Activated CD4-positive, alpha-beta T cell treated with anti-CD3 and anti-CD28 coated beads, Interleukin-2, amount 50 U/mL, for 48 hours (primary cell): ENCODE measurements around the gene RELN.
A peak's percentile ranks its signal among the peaks of the same experiment; 100 is the strongest.
"Not testable (repeated sequence)": the region's sequence is repeated elsewhere in the genome, so short reads cannot be mapped to it uniquely, and the experiment has no call there.

ENCODE experiments used
- DNase-seq, 2 experiments: peaks; one replicate each; pipeline ENCODE4 v3.0.0-alpha.2; 2020

RELN gene

DNA sequence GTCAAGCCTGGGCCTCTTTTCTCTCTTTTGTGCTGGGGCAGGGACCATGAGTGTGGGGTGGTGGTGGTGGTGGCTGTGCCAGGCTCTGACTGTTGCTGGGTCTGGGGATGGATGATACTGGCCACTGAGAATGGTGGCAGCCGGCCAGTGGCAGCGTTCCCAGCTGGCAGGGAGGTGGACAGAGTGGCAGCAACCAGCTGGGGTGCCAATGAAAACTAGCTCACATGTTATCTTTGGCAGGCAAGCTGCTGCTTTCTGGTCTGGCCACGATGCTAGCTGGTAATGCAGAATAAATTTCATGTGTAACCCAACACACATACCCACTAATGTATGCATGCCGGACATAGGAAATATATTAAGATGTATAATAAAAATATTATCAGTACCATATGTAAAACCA, 448.4 kb downstream of the RELN start:
- no peak for DNase-seq

- DNase-seq = no peak
Observed at GRCh38 chr7:103540338-103540737, 449.1 kb downstream of the RELN start.

DNA sequence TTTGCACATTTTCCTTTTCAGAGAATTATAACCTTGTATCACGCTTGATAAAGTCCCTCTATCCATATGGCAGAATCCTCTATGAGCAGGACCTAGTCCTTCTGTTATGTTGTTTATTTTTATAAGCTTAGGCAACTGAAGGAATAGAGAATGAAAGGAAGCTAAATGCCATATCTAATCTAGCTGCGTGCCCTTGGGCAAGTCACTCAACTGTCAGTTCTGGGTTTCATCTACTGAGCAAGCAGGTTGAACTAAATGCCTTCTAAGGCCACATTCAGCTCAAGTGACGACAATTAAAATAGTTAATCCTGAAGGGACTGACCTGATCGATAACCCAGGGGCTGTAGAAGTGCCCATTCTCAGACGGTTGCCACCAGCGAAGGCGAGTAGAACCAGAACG, 449.6 kb downstream of the RELN start:
- no peak for DNase-seq

- no peak for DNase-seq
Observed at GRCh38 chr7:103538964-103539709, 450.3 kb downstream of the RELN start.

GRCh38 chr7:103533761-103534160, 455.7 kb downstream of the RELN start:
- no peak for DNase-seq

DNA sequence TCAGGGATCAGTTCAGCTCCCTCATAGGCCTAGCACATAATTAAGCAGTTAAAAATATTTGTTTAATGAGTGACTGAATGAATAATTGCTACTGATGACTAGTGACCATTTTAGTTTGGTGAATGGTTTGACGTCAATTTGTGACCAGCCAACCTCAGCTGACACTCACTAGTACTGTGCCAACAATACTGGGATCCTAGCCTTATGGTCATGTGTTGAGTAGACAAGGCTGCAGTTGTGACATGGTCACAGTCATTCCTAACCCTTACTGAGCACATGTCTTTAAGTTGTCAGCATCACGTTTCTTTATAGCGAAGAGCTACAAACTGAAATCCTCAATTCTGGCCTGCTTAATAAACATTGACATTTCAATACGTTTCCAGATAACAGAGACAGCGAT, 456.5 kb downstream of the RELN start:
- DNase-seq = no peak

- no peak for DNase-seq
Observed at GRCh38 chr7:103528152-103528551, 461.3 kb downstream of the RELN start.

DNA sequence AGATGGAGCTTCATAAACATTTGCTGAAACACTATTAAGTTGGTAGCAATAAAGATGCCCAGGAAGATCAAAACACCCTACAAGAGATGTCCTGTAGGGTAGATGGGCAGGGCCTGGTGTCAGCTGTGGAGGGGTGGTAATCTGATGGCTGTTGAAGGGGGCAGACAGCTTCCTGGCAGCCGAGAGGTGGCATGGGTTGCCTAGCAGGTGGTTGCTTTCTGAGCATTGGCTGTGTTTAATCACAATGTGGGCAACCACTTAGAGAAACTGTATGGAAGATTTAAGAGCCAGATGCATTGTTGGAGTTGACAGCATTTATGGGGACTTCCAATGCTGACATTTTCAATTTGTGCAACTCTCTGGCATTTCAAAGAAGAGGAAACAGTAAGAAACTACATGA, 463.5 kb downstream of the RELN start:
- DNase-seq = no peak

GRCh38 chr7:103524042-103524907, 465.2 kb downstream of the RELN start:
- DNase-seq = no peak

DNA sequence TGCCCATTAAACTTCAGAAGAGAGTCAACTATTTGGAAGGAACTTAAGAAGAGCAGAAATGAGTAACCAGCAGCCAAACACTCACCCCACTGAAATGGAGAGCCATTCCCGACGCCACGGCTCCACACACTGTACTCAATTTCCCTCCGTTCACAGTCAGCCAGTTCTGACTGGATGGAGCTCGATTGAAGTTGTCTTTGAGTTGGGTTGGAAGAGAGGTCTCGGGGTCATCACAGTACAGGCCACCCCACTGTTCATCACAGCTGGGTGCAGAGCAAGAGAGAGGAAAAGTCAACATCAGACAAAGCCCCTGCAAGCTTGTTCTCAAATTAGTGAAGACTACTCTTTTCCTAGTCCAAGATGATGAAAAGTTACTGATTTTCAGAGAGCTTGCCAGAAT, 467.5 kb downstream of the RELN start:
- DNase-seq = no peak

- no peak for DNase-seq
Observed at GRCh38 chr7:103504505-103505135, 484.8 kb downstream of the RELN start.

GRCh38 chr7:103501206-103501605, 488.3 kb downstream of the RELN start:
- no peak for DNase-seq

DNA sequence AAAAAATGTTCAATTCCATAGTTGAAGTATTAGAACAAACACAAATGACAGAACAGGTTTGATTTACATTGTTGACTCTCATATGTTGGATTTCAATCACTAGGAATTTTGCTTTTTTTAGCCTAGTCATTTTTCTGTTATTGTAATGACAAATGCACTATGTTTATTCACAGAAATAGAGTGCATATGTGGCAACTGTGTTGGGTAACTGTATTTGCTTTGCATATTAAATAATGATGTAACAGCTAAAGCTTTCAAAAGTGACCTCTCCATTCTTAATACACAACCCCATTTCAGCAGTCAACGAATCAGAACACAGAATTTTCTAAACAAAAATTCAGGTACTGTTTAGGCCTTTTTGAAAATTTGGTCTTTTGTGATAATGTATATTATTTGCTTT, 489.5 kb downstream of the RELN start:
- DNase-seq = no peak

- no peak for DNase-seq
Observed at GRCh38 chr7:103487419-103487818, 502.0 kb downstream of the RELN start.

GRCh38 chr7:103486873-103487272, 502.6 kb downstream of the RELN start:
- not testable (repeated sequence) for DNase-seq

DNA sequence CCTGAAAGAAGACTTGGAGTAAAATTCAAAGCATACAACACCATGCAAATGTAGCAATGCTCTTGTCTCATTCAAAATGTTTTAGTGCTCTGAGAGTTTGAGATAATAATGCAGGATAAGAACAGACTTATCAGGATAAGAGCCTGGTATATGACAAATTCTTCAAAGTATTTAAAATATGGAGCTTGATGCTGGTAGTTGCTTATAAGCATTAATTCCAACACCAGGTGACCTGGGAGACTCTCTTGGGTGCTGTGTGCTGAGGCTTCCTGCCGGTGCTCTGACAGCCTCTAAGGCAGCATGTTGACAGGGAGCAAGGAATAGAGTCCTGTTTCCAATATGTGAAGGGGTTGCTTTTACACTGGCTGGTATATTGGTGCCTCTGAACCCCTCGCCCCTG, 508.7 kb downstream of the RELN start:
- no peak for DNase-seq

DNA sequence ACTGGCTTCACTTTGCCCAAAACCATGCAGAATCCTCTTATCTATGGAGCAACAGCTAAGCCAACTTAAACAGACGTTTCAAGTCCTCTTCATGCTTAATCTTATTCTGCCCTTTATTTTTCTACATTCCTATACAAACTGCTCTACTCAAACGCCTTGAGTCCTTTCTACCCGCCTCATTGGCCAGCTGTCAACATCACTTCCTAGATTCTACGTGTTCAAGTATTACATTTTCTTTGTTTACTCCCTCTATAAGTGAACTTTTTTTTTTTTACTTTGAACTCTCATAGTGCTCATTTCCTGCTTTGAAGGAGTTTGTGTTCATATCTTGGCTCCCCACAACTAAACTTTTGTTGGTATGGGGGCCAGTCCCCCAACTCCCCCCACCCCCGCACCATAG, 514.5 kb downstream of the RELN start:
- DNase-seq = no peak

DNA sequence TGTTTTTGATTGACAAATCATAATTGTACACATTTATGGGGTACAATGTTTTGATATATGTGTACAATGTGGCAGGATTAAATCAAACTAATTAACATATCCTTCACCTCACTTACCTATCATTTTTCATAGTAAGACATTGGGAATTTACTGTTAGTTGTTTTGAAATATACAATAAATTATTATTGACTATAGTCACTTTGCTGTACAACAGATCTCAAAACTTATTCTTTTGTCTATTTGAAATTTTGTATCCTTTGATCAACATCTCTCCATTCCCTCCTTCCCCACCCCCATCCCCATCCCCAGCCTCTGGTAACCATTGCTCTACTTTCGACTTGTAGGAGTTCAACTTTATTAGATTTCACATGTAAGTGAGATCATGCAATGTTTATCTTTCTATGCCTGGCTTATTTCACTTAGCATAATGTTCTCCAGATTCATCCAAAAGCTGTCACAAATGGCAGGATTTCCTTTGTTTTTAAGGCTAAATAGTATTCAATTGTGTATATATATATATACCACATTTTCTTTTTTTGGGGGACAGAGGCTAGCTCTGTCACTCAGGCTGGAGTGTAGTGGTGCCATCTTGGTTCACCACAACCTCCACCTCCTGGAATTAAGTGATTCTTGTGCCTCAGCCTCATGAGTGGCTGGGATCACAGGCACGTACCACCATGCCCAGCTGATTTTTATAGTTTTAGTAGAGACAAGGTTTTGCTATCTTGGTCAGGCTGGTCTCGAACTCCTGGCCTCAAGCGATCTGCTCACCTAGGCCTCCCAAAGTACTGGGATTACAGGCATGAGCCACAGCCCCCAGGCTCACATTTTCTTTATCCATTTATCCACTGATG, 520.1 kb downstream of the RELN start:
- DNase-seq = no peak

DNA sequence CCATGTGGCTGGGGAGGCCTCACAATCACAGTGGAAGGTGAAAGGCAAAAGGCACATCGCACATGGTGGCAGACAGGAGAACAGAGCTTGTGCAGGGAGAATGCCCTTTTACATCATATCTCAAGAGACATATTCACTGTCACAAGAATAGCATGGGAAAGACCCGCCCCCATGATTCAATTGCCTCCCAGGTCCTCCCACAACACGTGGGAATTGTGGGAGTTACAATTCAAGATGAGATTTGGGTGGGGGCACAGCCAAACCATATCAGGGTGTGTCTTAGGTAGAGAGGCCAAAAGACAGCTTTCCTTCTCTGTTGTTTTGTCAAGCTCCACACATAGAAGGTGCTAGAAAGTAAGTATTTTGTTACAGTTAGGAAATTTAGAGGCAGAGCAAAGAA, 522.6 kb downstream of the RELN start:
- DNase-seq = no peak

GRCh38 chr7:103462358-103462757, 527.1 kb downstream of the RELN start:
- DNase-seq = no peak

DNA sequence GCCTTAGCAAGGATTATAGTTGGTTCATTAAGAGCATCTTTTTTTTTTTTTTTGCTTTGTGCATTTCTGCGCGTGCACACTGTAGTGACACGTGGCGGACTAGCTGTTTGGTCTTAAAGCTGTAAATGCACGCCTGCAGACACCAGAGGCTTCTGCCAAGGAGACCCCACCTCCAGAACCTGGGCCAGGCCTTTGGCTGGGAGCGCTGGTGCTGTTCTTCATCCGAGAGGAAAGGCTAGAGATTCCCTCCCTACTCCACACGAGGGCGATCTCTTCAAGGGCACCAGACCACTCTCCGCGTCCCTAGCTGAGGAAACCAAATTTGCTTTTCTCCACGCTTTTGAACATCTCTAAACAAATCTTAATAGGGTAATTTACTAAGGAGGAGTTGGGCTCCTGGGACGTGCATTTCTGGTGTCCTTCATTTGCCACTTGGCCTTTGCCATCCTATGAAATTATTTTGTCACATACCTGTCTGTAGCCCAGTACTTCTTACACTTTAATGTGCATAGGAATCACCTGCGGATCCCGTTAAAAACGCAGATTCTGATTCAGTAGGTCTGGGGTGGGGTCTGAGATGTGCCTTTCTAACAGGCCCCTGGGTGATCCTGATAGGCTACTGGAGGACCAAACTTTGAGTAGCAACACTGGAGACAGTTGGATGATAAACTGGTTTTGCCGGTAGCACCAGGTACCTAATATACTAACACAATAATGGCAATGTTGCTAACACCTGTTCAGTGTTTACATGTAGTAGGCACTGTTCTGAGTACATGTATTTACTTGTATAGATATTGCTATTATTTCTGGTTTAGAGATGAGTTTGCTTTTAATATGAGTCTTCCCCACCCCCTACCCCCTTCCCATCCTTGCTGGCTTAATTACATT, 542.1 kb downstream of the RELN start:
- DNase-seq = peak; percentile 46 to 55

DNA sequence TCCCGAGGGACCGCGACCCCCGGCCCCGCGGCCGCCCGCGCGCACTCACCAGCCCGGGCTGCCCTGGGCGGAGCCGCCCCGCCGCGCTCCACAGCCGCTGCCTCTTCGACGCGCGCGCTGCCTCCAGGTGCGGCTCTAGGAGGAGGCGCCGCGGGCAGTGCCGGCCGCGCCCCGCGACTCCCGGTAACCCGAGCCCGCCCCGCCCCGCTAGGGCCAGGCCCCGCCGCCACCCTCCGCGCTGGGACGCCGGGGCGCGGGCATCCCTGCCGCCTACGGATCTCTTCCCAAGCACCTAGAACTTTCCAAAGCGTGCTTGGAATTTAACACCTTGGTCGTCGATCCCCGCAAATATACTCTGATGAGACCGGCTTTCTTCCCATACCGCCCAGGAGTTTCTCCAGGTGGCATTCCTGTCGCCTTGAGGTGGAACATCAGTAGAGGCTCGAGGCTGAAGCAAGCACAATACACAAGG, 543.4 kb downstream of the RELN start, which contains the start of gene SLC26A5:
Gene SLC26A5 (minus strand): TSS at position 159 of the 472 bp plus-strand sequence. CDS start 24,693 bp downstream, outside the sequence.
- DNase-seq = peak; percentile 16 to 23
